Peyer's patch (tissue), 4 donors: ENCODE results near the gene CXCL1. TPM values are rescaled to one million over a fixed set of nuclear protein-coding genes. Genes with fewer than 3 reads are reported as not detected.

Experiments used
- DNase-seq, 3 donors: peaks; one replicate each; pipeline ENCODE4 v3.0.0-alpha.2; 2017 to 2019
- H3K27ac ChIP-seq, 4 donors: fragments of 200-600 bp; sonication (generic); one replicate each; pipeline ENCODE4 v1.5.1; 2016 to 2019
- H3K27me3 ChIP-seq, 2 donors: fragments of 200-600 bp; sonication (generic); one replicate each; pipeline ENCODE4 v1.5.1; 2019
- H3K36me3 ChIP-seq, 3 donors: fragments of 200-600 bp; sonication (generic); one replicate each; pipeline ENCODE4 v1.5.1; 2016 to 2019
- H3K4me1 ChIP-seq, 4 donors: fragments of 200-600 bp; sonication (generic); one replicate each; pipeline ENCODE4 v1.5.1; 2016 to 2019
- H3K4me3 ChIP-seq, 4 donors: fragments of 200-600 bp; sonication (generic); 1 replicate in 3 of 4; 2 replicates in 1 of 4; pipeline ENCODE4 v1.5.1; 2016 to 2019; ENCODE audit warnings: mild to moderate bottlenecking in 1 of 4
- H3K9me3 ChIP-seq, 4 donors: fragments of 200-600 bp; sonication (generic); one replicate each; pipeline ENCODE4 v1.5.1; 2016 to 2019; ENCODE audit warnings: mild to moderate bottlenecking in 1 of 4
- POLR2A ChIP-seq, 2 donors: fragments of 450-650 bp; IDR thresholded peaks; one replicate each; pipeline ENCODE4 v1.5.1; 2017; ENCODE audit warnings: antibody characterized with exemption in 2 of 2, mild to moderate bottlenecking in 2 of 2, moderate library complexity in 2 of 2
- total RNA-seq, 4 donors: library from RNA; depleted of rRNA; stranded (reverse); fragments of >200 nt; gene quantifications; one replicate each; pipeline ENCODE4 v1.1.0, GENCODE V29; 2016
- TF ChIP-seq, protein P1 (sequence below), 6 experiments: fragments of 450-650 bp in 4 of 6; fragments of 200-600 bp in 2 of 6; sonication (generic) in 1 of 6; IDR thresholded peaks; one replicate each; pipeline ENCODE4 v1.5.1; 2017 to 2019; ENCODE audit warnings: antibody characterized with exemption in 6 of 6, mild to moderate bottlenecking in 3 of 6, moderate library complexity in 1 of 6

Gene CXCL1
- total RNA-seq, 4 donors from 2014 or later = 4.1 to 69.3 (median 6.8) TPM

DNA sequence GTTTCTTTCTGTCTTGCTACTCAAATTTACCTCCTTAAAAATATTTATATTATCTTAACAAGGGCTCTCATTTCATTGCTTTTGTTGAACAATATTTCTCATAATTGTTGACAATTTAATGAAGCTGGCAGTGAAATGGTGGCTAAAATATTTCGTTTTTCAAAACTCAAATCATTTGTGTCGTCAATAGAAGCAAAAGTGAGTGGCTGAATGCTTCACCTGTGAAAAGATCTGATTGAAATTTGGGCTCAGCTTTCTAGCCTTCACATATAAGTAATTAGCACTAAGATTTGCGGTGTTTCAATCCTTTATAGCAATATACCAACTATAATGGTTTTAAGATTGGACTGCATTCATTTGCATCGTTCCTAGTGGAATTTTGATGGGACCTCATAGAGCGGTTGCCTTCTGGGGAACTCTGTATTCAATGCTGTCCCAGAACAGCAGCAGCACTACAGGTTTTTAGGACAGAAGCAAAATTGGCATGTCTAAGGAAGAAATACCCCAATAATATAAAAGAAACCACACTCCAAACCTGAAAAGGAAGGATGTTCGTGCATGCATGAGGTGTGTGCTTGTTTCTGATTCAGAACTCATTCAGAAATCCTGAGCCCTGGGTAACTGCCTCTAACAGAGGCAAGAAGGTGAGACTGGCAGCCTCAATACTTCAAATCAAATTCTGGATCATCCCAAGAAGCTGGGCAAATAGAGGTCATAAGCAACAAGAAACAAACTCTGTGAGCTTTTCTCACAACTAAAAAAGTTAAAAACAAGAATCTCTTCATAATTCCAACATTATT, 2.5 kb downstream of the CXCL1 start:
- H3K27me3 ChIP-seq = no peaks in the 10 kb centered on the region
- peak overlapping the region in 1 of 4 donors; percentile 70 for H3K4me3 ChIP-seq
- TF ChIP-seq, protein P1, sequence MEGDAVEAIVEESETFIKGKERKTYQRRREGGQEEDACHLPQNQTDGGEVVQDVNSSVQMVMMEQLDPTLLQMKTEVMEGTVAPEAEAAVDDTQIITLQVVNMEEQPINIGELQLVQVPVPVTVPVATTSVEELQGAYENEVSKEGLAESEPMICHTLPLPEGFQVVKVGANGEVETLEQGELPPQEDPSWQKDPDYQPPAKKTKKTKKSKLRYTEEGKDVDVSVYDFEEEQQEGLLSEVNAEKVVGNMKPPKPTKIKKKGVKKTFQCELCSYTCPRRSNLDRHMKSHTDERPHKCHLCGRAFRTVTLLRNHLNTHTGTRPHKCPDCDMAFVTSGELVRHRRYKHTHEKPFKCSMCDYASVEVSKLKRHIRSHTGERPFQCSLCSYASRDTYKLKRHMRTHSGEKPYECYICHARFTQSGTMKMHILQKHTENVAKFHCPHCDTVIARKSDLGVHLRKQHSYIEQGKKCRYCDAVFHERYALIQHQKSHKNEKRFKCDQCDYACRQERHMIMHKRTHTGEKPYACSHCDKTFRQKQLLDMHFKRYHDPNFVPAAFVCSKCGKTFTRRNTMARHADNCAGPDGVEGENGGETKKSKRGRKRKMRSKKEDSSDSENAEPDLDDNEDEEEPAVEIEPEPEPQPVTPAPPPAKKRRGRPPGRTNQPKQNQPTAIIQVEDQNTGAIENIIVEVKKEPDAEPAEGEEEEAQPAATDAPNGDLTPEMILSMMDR (IDR thresholded peaks at IDR 0.05) = no peak
- TF ChIP-seq POLR2A (IDR thresholded peaks at IDR 0.05) = no peak
- no peak for DNase-seq
- H3K27ac ChIP-seq = no peak overlapping the region
- peaks cover 0 to 8% (median 0%) of the 10 kb centered on the region in 4 donors for H3K4me1 ChIP-seq
- no peaks in the 10 kb centered on the region for H3K9me3 ChIP-seq
- no peaks in the 10 kb centered on the region for H3K36me3 ChIP-seq

DNA sequence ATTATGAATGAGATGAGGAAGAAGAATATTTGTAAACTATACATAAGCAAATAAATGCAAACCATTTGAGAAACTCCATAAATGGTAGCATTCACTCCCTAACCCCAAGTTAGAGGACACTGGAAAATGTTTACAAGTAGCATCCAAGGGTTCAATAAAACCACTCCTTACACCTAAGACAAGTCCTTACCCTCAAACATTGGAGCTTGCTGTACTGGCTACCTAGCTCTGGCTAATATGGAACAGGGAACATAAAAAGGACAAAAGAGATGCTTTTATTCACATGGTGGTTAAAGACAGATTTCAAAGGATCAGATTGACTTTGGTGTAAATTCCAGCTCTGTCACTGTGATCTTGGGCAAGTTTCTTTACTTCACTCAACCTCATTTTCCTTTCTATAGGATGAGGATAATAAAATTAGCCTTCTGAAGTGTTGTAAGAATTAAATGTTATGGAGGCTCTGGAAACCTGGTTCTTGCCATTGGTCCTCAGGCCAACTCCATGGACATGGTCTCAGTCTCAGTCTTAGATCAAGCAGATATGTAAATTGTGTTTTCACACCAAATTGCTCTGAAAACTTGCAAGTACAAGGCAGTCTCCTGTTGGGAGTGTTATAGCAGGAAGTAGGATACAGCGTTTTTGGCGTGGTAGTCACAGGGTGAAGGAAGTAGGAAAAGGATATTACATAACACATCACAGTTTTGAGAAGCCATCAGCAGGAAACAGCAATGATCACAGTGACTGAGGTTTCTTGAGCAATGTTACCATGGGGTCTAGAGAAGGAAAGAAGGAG, 3.3 kb downstream of the CXCL1 start:
- Histone ChIP-seq H3K27me3 (no peaks in the 10 kb centered on the region), H3K4me1 (peaks cover 0 to 8% (median 0%) of the 10 kb centered on the region in 4 donors), H3K27ac (no peak overlapping the region), H3K4me3 (no peak overlapping the region), H3K36me3 (no peaks in the 10 kb centered on the region), H3K9me3 (no peaks in the 10 kb centered on the region)
- DNase-seq = no peak
- TF ChIP-seq POLR2A (IDR thresholded peaks at IDR 0.05) = no peak
- TF ChIP-seq, protein P1 (IDR thresholded peaks at IDR 0.05) = no peak

DNA sequence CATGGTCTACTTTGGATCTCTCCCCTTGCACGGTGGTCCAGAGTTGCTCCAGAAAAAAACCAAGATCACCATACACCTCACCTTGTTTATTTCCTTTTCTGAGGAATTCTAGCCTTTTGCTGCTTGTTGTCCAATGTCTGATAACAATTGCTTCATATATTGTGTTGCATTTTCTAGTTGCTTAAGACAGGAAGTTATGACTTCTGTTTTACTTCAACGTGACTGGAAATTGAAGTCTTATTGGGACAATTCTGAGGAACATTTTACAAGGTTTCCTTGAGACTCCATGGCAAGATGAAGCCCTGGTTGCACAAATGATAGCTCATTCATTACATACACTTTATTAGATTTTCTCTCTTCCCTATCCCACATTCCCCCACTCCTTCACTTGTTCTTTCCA, 5.2 kb downstream of the CXCL1 start:
- H3K9me3 ChIP-seq = no peaks in the 10 kb centered on the region
- H3K27ac ChIP-seq = no peak overlapping the region
- no peak overlapping the region for H3K4me3 ChIP-seq
- no peak for DNase-seq
- no peak for TF ChIP-seq POLR2A (IDR thresholded peaks at IDR 0.05)
- TF ChIP-seq, protein P1 (IDR thresholded peaks at IDR 0.05) = no peak
- no peaks in the 10 kb centered on the region for H3K4me1 ChIP-seq
- no peaks in the 10 kb centered on the region for H3K27me3 ChIP-seq
- H3K36me3 ChIP-seq = no peaks in the 10 kb centered on the region

DNA sequence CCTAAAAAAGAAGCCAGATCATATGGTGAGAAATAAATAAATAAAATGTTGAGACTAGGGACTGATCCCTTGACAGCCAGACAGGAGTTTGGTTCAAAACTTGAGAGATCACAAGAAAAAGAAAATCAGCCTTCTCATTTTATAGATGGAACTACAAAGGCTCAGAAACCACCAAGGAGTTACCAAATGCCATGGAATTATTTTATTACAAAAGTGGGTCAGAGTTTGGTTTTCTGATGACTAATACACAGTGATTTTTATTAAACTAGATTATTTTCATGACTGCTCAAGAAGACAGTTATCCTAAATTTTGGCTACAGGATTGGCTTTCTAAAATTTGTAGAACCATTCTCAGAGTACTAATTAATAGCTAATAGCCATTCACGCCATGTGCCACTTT, 6.2 kb downstream of the CXCL1 start:
- H3K27me3 ChIP-seq = no peaks in the 10 kb centered on the region
- no peak for TF ChIP-seq POLR2A (IDR thresholded peaks at IDR 0.05)
- TF ChIP-seq, protein P1 (IDR thresholded peaks at IDR 0.05) = no peak
- no peak for DNase-seq
- no peak overlapping the region for H3K27ac ChIP-seq
- H3K4me1 ChIP-seq = no peaks in the 10 kb centered on the region
- H3K36me3 ChIP-seq = no peaks in the 10 kb centered on the region
- no peaks in the 10 kb centered on the region for H3K9me3 ChIP-seq
- H3K4me3 ChIP-seq = no peak overlapping the region

- TF ChIP-seq POLR2A (IDR thresholded peaks at IDR 0.05) = no peak
- TF ChIP-seq, protein P1 (IDR thresholded peaks at IDR 0.05) = no peak
- no peak for DNase-seq
- Histone ChIP-seq H3K4me1 (no peaks in the 10 kb centered on the region), H3K9me3 (no peaks in the 10 kb centered on the region), H3K27me3 (no peaks in the 10 kb centered on the region), H3K4me3 (no peak overlapping the region), H3K27ac (no peak overlapping the region), H3K36me3 (no peaks in the 10 kb centered on the region)
Measured at GRCh38 chr4:73883306-73883705, 14.1 kb downstream of the CXCL1 start.
